Mesothelial cell of epicardium (in vitro differentiated cells): ENCODE data around the gene PIGM. TPM values are rescaled to one million over a fixed set of nuclear protein-coding genes. Genes with fewer than 3 reads are reported as not detected.

Experiments used
- DNase-seq, 2 experiments: peaks; one replicate each; pipeline ENCODE4 v3.0.0; 2021; ENCODE audit warnings: low spot score in 2 of 2; ENCODE audit not compliant: unreplicated experiment in 2 of 2
- H3K27ac Mint-ChIP-seq: 2 replicates; pipeline ENCODE4 v1.8.0; 2021; ENCODE audit warnings: mixed read lengths
- H3K27me3 Mint-ChIP-seq: 2 replicates; pipeline ENCODE4 v1.8.0; 2021; ENCODE audit warnings: low read depth, mixed read lengths
- H3K36me3 Mint-ChIP-seq: 2 replicates; pipeline ENCODE4 v1.8.0; 2021; ENCODE audit warnings: mixed read lengths
- H3K4me1 Mint-ChIP-seq: 2 replicates; pipeline ENCODE4 v1.8.0; 2021; ENCODE audit warnings: mixed read lengths
- H3K4me3 Mint-ChIP-seq: 2 replicates; pipeline ENCODE4 v1.8.0; 2021; ENCODE audit warnings: mild to moderate bottlenecking, moderate library complexity, mixed read lengths
- H3K9me3 Mint-ChIP-seq: 2 replicates; pipeline ENCODE4 v1.8.0; 2021; ENCODE audit warnings: mixed read lengths
- total RNA-seq: library from RNA; stranded (reverse); gene quantifications from 3 replicates; pipeline ENCODE4 v1.2.1, GENCODE V29; 2021
- TF ChIP-seq, protein P1 (sequence below): fragments of 200-600 bp; sonication (generic); IDR thresholded peaks from one replicate; pipeline ENCODE4 v1.5.0; 2021; ENCODE audit warnings: antibody characterized with exemption; ENCODE audit not compliant: unreplicated experiment

PIGM gene
- total RNA-seq, 1 donor from 2014 or later: 17.9 TPM

DNA sequence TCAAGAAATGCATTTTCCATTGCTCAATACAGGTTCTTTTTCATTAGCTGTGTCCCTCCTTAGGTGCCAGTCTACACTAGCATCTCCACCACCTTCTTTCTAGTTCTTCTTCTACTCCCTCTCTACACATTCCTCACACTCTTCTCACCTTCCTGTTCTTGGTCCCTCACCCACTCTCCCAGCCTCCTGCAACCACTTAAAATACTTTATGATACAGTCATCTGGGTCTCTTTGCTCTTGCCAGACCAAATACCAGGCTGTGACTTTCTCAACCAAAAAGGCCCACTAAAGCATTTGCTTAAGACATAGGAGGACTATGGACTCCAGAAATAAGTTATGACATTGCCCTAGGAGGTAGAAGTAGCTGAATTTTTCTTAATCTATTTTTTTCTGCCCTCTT, 35.1 kb downstream of the PIGM start:
- TF ChIP-seq, protein P1, sequence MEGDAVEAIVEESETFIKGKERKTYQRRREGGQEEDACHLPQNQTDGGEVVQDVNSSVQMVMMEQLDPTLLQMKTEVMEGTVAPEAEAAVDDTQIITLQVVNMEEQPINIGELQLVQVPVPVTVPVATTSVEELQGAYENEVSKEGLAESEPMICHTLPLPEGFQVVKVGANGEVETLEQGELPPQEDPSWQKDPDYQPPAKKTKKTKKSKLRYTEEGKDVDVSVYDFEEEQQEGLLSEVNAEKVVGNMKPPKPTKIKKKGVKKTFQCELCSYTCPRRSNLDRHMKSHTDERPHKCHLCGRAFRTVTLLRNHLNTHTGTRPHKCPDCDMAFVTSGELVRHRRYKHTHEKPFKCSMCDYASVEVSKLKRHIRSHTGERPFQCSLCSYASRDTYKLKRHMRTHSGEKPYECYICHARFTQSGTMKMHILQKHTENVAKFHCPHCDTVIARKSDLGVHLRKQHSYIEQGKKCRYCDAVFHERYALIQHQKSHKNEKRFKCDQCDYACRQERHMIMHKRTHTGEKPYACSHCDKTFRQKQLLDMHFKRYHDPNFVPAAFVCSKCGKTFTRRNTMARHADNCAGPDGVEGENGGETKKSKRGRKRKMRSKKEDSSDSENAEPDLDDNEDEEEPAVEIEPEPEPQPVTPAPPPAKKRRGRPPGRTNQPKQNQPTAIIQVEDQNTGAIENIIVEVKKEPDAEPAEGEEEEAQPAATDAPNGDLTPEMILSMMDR: no peak
- Mint-ChIP-seq H3K4me3 (no peak overlapping the region), H3K27ac (no peak overlapping the region), H3K36me3 (no peaks in the 10 kb centered on the region), H3K4me1 (peaks cover 3% of the 10 kb centered on the region), H3K27me3 (peaks cover 20% of the 10 kb centered on the region), H3K9me3 (no peaks in the 10 kb centered on the region)
- DNase-seq: no peak

DNA sequence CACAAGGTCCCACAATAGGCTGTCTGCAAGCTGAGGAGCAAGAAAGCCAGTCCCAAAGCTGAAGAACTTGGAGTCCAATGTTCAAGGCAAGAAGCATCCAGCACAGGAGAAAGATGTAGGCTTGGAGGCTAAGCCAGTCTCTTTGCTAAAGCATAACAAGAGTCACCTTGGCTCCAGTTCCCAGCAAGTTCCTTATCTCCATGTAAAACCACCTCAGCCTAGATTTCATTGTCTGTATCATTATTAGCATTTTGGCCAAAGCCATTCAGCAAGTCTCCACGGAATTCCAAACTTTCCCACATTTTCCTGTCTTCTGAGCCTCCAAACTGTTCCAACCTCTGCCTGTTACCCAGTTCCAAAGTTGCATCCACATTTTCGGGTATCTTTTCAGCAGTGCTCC, 36.9 kb downstream of the PIGM start:
- H3K36me3 Mint-ChIP-seq: no peaks in the 10 kb centered on the region
- no peak overlapping the region for H3K4me3 Mint-ChIP-seq
- no peak overlapping the region for H3K27ac Mint-ChIP-seq
- H3K4me1 Mint-ChIP-seq: peaks cover 3% of the 10 kb centered on the region
- no peak for DNase-seq
- H3K9me3 Mint-ChIP-seq: no peaks in the 10 kb centered on the region
- TF ChIP-seq, protein P1: no peak
- H3K27me3 Mint-ChIP-seq: peaks cover 11% of the 10 kb centered on the region

DNA sequence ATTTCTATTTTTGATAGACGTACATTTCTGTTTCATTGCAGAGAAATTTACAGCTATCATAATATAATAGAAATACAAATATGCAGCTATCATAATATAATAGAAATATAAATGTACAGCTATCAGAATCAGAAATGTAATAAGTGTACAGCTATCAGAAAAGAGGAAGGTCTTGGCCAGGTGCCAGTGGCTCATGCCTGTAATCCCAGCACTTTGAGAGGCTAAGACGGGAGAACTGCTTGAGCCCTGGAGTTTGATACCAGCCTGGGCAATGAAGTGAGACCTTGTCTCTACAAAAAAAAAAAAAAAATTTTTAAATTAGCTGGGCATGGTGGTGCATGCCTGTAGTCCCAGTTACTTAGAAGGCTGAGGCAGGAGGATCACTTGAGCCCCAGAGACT, 37.9 kb downstream of the PIGM start:
- H3K4me1 Mint-ChIP-seq: peaks cover 3% of the 10 kb centered on the region
- DNase-seq: no peak
- H3K36me3 Mint-ChIP-seq: no peaks in the 10 kb centered on the region
- no peaks in the 10 kb centered on the region for H3K9me3 Mint-ChIP-seq
- H3K4me3 Mint-ChIP-seq: no peak overlapping the region
- no peak overlapping the region for H3K27ac Mint-ChIP-seq
- TF ChIP-seq, protein P1: no peak
- H3K27me3 Mint-ChIP-seq: peaks cover 7% of the 10 kb centered on the region

DNA sequence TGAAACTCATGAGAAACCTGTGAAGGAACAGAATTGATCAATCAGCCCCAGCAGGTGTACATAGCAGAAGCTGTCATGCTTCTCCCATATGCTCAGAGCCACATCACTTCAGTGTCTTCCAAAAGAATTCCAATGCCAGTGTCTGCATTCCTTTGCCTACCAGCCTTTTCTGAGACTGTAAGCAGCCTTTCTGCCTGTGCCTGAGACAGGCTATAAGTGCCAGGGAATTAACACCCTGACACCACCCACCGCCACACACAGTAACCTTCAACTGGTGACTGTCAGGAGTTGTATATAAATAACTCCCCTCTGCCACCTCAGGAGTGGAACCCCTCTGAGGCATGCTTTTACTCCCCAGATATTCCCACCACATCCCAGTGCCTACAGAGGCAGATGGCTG, 39.6 kb downstream of the PIGM start:
- Mint-ChIP-seq H3K4me3 (no peak overlapping the region), H3K9me3 (no peaks in the 10 kb centered on the region), H3K27me3 (peaks cover 6% of the 10 kb centered on the region), H3K4me1 (peaks cover 3% of the 10 kb centered on the region), H3K36me3 (no peaks in the 10 kb centered on the region), H3K27ac (no peak overlapping the region)
- TF ChIP-seq, protein P1: no peak
- DNase-seq: no peak

DNA sequence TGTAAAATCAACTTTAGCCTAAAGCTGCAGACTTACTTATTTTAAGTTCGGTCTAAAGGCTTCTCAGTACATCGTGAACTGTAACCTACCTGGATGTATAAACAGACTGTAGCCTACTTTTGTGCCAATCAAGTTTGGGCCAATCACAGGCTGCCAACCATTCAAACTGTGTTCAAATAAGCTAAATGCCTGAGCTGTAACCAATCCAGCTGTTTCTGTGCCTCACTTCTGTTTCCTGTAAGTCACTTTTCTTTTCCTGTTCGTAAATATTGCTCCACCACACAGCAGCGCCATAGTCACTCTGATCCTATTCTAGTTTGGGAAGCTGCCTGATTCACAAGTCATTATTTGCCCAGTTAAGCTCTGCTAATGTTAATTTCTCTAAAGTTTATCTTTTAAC, 40.3 kb downstream of the PIGM start:
- H3K9me3 Mint-ChIP-seq: no peaks in the 10 kb centered on the region
- H3K4me3 Mint-ChIP-seq: no peak overlapping the region
- H3K27ac Mint-ChIP-seq: no peak overlapping the region
- H3K36me3 Mint-ChIP-seq: no peaks in the 10 kb centered on the region
- TF ChIP-seq, protein P1: no peak
- peaks cover under 1% of the 10 kb centered on the region for H3K4me1 Mint-ChIP-seq
- DNase-seq: no peak
- peaks cover 4% of the 10 kb centered on the region for H3K27me3 Mint-ChIP-seq

DNA sequence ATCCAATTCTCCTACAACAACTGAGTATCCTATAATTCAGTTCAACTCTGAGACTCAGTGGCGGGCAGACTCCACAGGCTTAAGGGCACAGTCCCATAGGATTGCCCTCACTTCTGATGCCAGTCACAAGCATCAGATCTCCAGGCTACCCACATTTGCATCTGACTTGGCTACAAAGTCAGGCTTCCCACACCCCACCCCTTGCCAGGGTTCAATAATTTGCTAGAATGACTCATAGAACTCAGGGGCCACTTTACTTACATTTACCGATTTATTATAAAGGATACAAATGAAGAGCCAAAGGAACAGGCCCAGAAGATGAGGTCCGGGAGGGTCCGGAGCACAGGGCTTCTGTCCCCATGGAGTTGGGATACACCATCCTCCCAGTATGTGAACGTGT, 41.8 kb downstream of the PIGM start:
- H3K27ac Mint-ChIP-seq: no peak overlapping the region
- no peaks in the 10 kb centered on the region for H3K36me3 Mint-ChIP-seq
- TF ChIP-seq, protein P1: no peak
- H3K27me3 Mint-ChIP-seq: peaks cover 2% of the 10 kb centered on the region
- no peak for DNase-seq
- no peaks in the 10 kb centered on the region for H3K9me3 Mint-ChIP-seq
- H3K4me3 Mint-ChIP-seq: no peak overlapping the region
- no peaks in the 10 kb centered on the region for H3K4me1 Mint-ChIP-seq
